Caco-2 (cell line): ENCODE measurements around the gene AUTS2. TPM values are rescaled to one million over a fixed set of nuclear protein-coding genes. Genes with fewer than 3 reads are reported as not detected.

Source experiments
- BruUV-seq: library from RNA; stranded (reverse); fragments of 400-500 nt; replicated peaks from 2 replicates; lab custom pipeline; 2021; lab: Mats Ljungman, UMichigan
- CTCF ChIA-PET: fragments of 300-600 bp; sonication (Branson Sonifier 250); formaldehyde crosslinking; loops from one replicate; lab custom pipeline; 2022; ENCODE audit warnings: antibody characterized with exemption; lab: Charles Lee
- POLR2A ChIA-PET: fragments of 300-600 bp; sonication (Branson Sonifier 250); formaldehyde crosslinking; loops from one replicate; lab custom pipeline; 2022; ENCODE audit warnings: antibody characterized with exemption; lab: Charles Lee
- DNase-seq, 2 experiments: peaks; one replicate each; pipeline versions ENCODE4 v3.0.0 to v3.0.0-alpha.2; 2020 to 2022
- H3K27me3 ChIP-seq: replicated peaks from 2 replicates; pipeline ENCODE4 v1.6.0; 2011; ENCODE audit warnings: low read length; ENCODE audit not compliant: control insufficient read depth, insufficient read depth
- H3K36me3 ChIP-seq: 2 replicates; pipeline ENCODE4 v1.5.1; 2011; ENCODE audit warnings: low read length; ENCODE audit not compliant: control insufficient read depth, insufficient read depth
- H3K4me1 ChIP-seq: fragments of 250-450 bp; sonication (Bioruptor Pico); 2 replicates; pipeline ENCODE4 v1.5.1; 2020; ENCODE audit warnings: mild to moderate bottlenecking
- H3K4me3 ChIP-seq: 2 replicates; pipeline ENCODE4 v1.5.1; 2011; ENCODE audit warnings: low read depth, mild to moderate bottlenecking, control low read depth, low read length
- H3K9me3 ChIP-seq: fragments of 250-450 bp; sonication (Bioruptor Pico); 2 replicates; pipeline ENCODE4 v1.5.1; 2020; ENCODE audit warnings: mild to moderate bottlenecking, moderate library complexity
- H3K27ac Mint-ChIP-seq: one replicate; pipeline ENCODE4 v1.8.0; 2022; ENCODE audit warnings: mixed read lengths; ENCODE audit not compliant: unreplicated experiment
- H3K27me3 Mint-ChIP-seq: one replicate; pipeline ENCODE4 v1.8.0; 2022; ENCODE audit warnings: mixed read lengths; ENCODE audit not compliant: insufficient read depth, unreplicated experiment
- H3K36me3 Mint-ChIP-seq: one replicate; pipeline ENCODE4 v1.8.0; 2022; ENCODE audit warnings: mild to moderate bottlenecking, mixed read lengths; ENCODE audit not compliant: insufficient read depth, unreplicated experiment
- H3K4me1 Mint-ChIP-seq: one replicate; pipeline ENCODE4 v1.8.0; 2022; ENCODE audit warnings: low read depth, mixed read lengths; ENCODE audit not compliant: unreplicated experiment
- H3K4me3 Mint-ChIP-seq: one replicate; pipeline ENCODE4 v1.8.0; 2022; ENCODE audit warnings: mild to moderate bottlenecking, moderate library complexity, mixed read lengths; ENCODE audit not compliant: unreplicated experiment
- H3K9me3 Mint-ChIP-seq: one replicate; pipeline ENCODE4 v1.8.0; 2022; ENCODE audit warnings: mixed read lengths; ENCODE audit not compliant: unreplicated experiment
- CTCF ChIP-seq, 2 experiments: fragments of 200-600 bp in 1 of 2; IDR thresholded peaks; 1 replicate in 1 of 2; 2 replicates in 1 of 2; pipeline versions ENCODE4 v1.5.1 to v1.8.0; 2011 to 2022; ENCODE audit warnings: antibody characterized with exemption in 1 of 2, control low read depth in 1 of 2, inconsistent platforms in 1 of 2, low read depth in 1 of 2, low read length in 1 of 2, mild to moderate bottlenecking in 1 of 2, moderate library complexity in 1 of 2; ENCODE audit not compliant: insufficient read depth in 1 of 2, severe bottlenecking in 1 of 2, unreplicated experiment in 1 of 2
- intact Hi-C: fragments of 100-400 bp; cut with micrococcal nuclease; formaldehyde crosslinking; loops from one replicate; pipeline ENCODE4 v1.10.0; 2022; ENCODE audit not compliant: unreplicated experiment
- total RNA-seq: library from RNA; stranded (reverse); gene quantifications from 2 replicates; pipeline ENCODE4 v1.2.3, GENCODE V29; 2022

The AUTS2 gene
- total RNA-seq, 1 experiment from 2014 or later, result 37.1 TPM

DNA sequence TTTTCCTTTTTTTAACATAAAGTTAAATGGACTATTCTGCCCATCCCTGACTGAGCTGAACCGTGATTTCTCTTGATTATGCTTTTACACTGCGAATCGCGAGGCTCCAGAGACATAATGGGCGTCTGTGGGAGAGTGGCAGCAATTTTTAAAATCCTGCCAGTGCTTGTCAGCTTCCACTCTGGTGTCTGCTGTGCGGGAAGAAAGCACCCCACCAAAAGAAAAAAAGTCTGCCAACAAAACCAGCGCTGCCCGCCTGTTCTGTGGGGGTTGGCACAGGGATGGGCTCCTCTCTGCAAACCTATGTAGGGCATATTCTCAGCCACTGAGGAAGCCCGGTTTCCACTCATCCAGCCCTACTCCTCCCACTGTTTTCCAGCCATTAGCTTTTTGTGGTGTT is 941.3 kb downstream of the AUTS2 start:
- H3K36me3 Mint-ChIP-seq, result no peaks in the 10 kb centered on the region
- ChIA-PET CTCF (no interaction called here), POLR2A (no interaction called here)
- H3K4me3 Mint-ChIP-seq, result no peak overlapping the region
- Histone ChIP-seq H3K4me3 (no peak overlapping the region), H3K4me1 (no peaks in the 10 kb centered on the region), H3K9me3 (no peaks in the 10 kb centered on the region), H3K27me3 (no peaks in the 10 kb centered on the region), H3K36me3 (no peaks in the 10 kb centered on the region)
- no peaks in the 10 kb centered on the region for H3K4me1 Mint-ChIP-seq
- TF ChIP-seq CTCF (IDR thresholded peaks at IDR 0.05; ENCODE audit: insufficient read depth in 1 of 2, low read depth in 1 of 2, low read length in 1 of 2, severe bottlenecking in 1 of 2, unreplicated experiment in 1 of 2), result no peak
- no TSS peak for BruUV-seq
- intact Hi-C loops, result no loop called here
- H3K27me3 Mint-ChIP-seq, result peaks cover 5% of the 10 kb centered on the region
- no peak for DNase-seq
- H3K9me3 Mint-ChIP-seq, result no peaks in the 10 kb centered on the region
- no peak overlapping the region for H3K27ac Mint-ChIP-seq

DNA sequence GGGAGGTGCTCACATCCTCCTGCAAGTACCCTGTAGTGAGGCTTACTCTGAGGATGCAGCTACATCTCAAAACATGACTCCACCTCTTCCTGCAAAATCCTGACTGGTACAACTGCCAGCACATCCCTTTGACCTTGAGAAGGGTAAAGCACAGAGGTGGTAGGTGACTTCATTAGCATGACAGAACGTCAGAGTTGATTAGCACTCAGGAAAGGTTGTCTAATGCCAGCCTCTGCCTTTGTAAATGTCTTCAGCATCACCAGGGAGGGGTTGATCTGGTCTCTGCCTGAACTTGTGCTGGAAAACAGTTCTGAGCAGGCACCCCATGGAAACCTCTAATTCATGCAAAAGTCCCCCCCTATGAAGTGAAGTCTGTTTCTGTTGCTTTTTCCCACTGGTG is 942.4 kb downstream of the AUTS2 start:
- Mint-ChIP-seq H3K27ac (no peak overlapping the region), H3K36me3 (no peaks in the 10 kb centered on the region), H3K9me3 (no peaks in the 10 kb centered on the region), H3K4me3 (no peak overlapping the region), H3K27me3 (peaks cover 7% of the 10 kb centered on the region), H3K4me1 (no peaks in the 10 kb centered on the region)
- ChIA-PET CTCF (no interaction called here), POLR2A (no interaction called here)
- Histone ChIP-seq H3K9me3 (no peaks in the 10 kb centered on the region), H3K27me3 (no peaks in the 10 kb centered on the region), H3K4me3 (no peak overlapping the region), H3K4me1 (no peaks in the 10 kb centered on the region), H3K36me3 (no peaks in the 10 kb centered on the region)
- TF ChIP-seq CTCF (IDR thresholded peaks at IDR 0.05; ENCODE audit: insufficient read depth in 1 of 2, low read depth in 1 of 2, low read length in 1 of 2, severe bottlenecking in 1 of 2, unreplicated experiment in 1 of 2), result no peak
- BruUV-seq, result no TSS peak
- intact Hi-C loops, result no loop called here
- no peak for DNase-seq

DNA sequence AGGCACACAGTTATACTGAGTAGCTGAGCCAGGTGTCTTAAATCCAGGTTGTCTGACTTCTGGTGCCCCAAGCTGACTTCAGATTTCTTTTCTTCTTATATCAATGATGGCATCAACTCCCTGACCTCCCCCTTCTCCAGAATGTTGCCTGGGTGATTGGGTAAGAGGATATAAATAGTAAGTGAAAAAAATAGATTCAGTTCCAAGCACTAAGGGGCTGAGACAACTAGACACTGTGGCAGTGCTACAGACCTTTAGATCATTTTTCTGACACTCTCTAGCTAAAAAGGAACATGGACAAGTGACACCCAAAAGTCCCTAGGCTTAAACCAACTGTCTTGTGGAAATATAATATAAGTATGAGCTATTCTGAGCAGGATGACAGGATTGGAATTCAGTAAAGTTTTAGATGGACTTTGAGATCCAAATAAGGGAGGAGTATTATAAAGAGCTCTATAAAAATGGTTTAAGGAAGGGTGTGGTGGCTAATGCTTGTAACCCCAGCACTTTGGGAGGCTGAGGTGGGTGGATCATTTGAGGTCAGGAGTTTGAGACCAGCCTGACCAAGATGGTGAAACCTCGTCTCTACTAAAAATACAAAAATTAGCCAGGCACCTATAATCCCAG is 944.6 kb downstream of the AUTS2 start:
- no peak for DNase-seq
- no peak overlapping the region for H3K4me3 Mint-ChIP-seq
- H3K9me3 Mint-ChIP-seq, result no peaks in the 10 kb centered on the region
- POLR2A ChIA-PET, result no interaction called here
- H3K27me3 Mint-ChIP-seq, result peaks cover 4% of the 10 kb centered on the region
- H3K36me3 Mint-ChIP-seq, result no peaks in the 10 kb centered on the region
- BruUV-seq, result no TSS peak
- Histone ChIP-seq H3K36me3 (no peaks in the 10 kb centered on the region), H3K9me3 (no peaks in the 10 kb centered on the region), H3K27me3 (no peaks in the 10 kb centered on the region), H3K4me1 (no peaks in the 10 kb centered on the region), H3K4me3 (no peak overlapping the region)
- CTCF ChIA-PET, result interaction anchor here (0.6 kb wide), 1 partner anchor 31 kb away, joined by 3 read pairs; no protein-coding TSS in a partner anchor
- no peaks in the 10 kb centered on the region for H3K4me1 Mint-ChIP-seq
- TF ChIP-seq CTCF (IDR thresholded peaks at IDR 0.05; ENCODE audit: insufficient read depth in 1 of 2, low read depth in 1 of 2, low read length in 1 of 2, severe bottlenecking in 1 of 2, unreplicated experiment in 1 of 2), result no peak
- H3K27ac Mint-ChIP-seq, result no peak overlapping the region
- intact Hi-C loops, result no loop called here
